K562 (cell line): ENCODE measurements around the gene NPAS3. TPM values are rescaled to one million over a fixed set of nuclear protein-coding genes. Genes with fewer than 3 reads are reported as not detected.

ENCODE experiments used
- ATAC-seq: fragments of 200-7000 bp; cut with Tn5 transposase; 3 replicates; pipeline ENCODE4 v1.9.1; 2020; ENCODE audit warnings: moderate library complexity
- BruUV-seq: library from RNA; stranded (reverse); fragments of 400-500 nt; replicated peaks from 2 replicates; lab custom pipeline; 2021; lab: Mats Ljungman, UMichigan
- CTCF ChIA-PET: fragments of 300-600 bp; formaldehyde crosslinking; extraction: SDS; loops from one replicate; lab custom pipeline; 2021; ENCODE audit warnings: low intra/inter-chr PET ratio; lab: Yijun Ruan, JAX
- POLR2A ChIA-PET: fragments of 300-600, 350-650 bp; sonication (Branson Sonifier 250); formaldehyde crosslinking; extraction: SDS; loops from one replicate; lab custom pipeline; 2021; ENCODE audit warnings: antibody characterized with exemption, inconsistent platforms; lab: Yijun Ruan, JAX
- DNase-seq, 4 experiments: peaks; one replicate each; pipeline versions ENCODE4 v3.0.0 to v3.0.0-alpha.2; 2011 to 2018; ENCODE audit warnings: low spot score in 3 of 4, mixed read lengths in 3 of 4; ENCODE audit errors: extremely low read depth in 1 of 4
- FAIRE-seq: peaks from 2 replicates; lab custom pipeline; 2011; peaks lifted over from hg19 to GRCh38; lab: Jason Lieb, UNC
- H2AFZ ChIP-seq: 2 replicates; pipeline ENCODE4 v1.6.0; 2011; ENCODE audit warnings: low read depth, low read length, control low read depth, inconsistent platforms
- H3K27ac ChIP-seq: fragments of 200-600 bp; 3 replicates; pipeline ENCODE4 v1.8.0; 2011; ENCODE audit warnings: low read depth, mild to moderate bottlenecking, control low read depth, inconsistent platforms, low read length, moderate library complexity, mixed read lengths; ENCODE audit errors: extremely low read depth
- H3K27me3 ChIP-seq, 2 experiments: fragments of 300-600 bp in 1 of 2; 2 replicates in 1 of 2; 3 replicates in 1 of 2; pipeline versions ENCODE4 v1.6.0 to v1.8.0; 2011; ENCODE audit warnings: inconsistent platforms in 2 of 2, low read length in 2 of 2, mild to moderate bottlenecking in 1 of 2, mixed read lengths in 1 of 2, moderate library complexity in 1 of 2; ENCODE audit not compliant: control insufficient read depth in 2 of 2, insufficient read depth in 2 of 2
- H3K36me3 ChIP-seq: fragments of 300-600 bp; 3 replicates; pipeline ENCODE4 v1.8.0; 2011; ENCODE audit warnings: mild to moderate bottlenecking, low read length, inconsistent platforms; ENCODE audit not compliant: control insufficient read depth, insufficient read depth
- H3K4me1 ChIP-seq, 2 experiments: fragments of 200-600 bp in 1 of 2; replicated peaks in 1 of 2; 2 replicates in 1 of 2; 3 replicates in 1 of 2; pipeline versions ENCODE4 v1.5.1 to v1.8.0; 2011; ENCODE audit warnings: inconsistent platforms in 2 of 2, low read length in 2 of 2, mild to moderate bottlenecking in 1 of 2, mixed read lengths in 1 of 2, moderate library complexity in 1 of 2; ENCODE audit not compliant: control insufficient read depth in 2 of 2, insufficient read depth in 2 of 2
- H3K4me2 ChIP-seq: 2 replicates; pipeline ENCODE4 v1.6.1; 2011; ENCODE audit warnings: low read length, control low read depth, inconsistent platforms, mixed read lengths; ENCODE audit not compliant: insufficient read depth
- H3K4me3 ChIP-seq: fragments of 200-600 bp; sonication (generic), shearing (Covaris generic); 2 replicates; pipeline ENCODE4 v1.5.1; 2016; ENCODE audit warnings: control low read depth, inconsistent platforms
- H3K79me2 ChIP-seq: fragments of 200-600 bp; 3 replicates; pipeline ENCODE4 v1.8.0; 2011; ENCODE audit warnings: low read length, inconsistent platforms; ENCODE audit not compliant: control insufficient read depth, insufficient read depth
- H3K9ac ChIP-seq, 2 experiments: 2 replicates each; pipeline versions ENCODE4 v1.6.0 to v1.6.1; 2011; ENCODE audit warnings: low read depth in 2 of 2, low read length in 2 of 2, control low read depth in 1 of 2, inconsistent platforms in 1 of 2, mild to moderate bottlenecking in 1 of 2, mixed read lengths in 1 of 2; ENCODE audit not compliant: insufficient read depth in 1 of 2
- H3K9me1 ChIP-seq: one replicate; pipeline ENCODE4 v1.6.0; 2011; ENCODE audit warnings: inconsistent platforms, mild to moderate bottlenecking, low read length, moderate library complexity; ENCODE audit not compliant: control insufficient read depth, insufficient read depth
- H3K9me3 ChIP-seq: replicated peaks from 2 replicates; pipeline ENCODE4 v1.5.1; 2011; ENCODE audit warnings: low read depth, low read length, inconsistent platforms; ENCODE audit not compliant: control insufficient read depth, insufficient read depth
- H4K20me1 ChIP-seq: replicated peaks from 2 replicates; pipeline ENCODE4 v1.6.1; 2011; ENCODE audit warnings: low read length, inconsistent platforms, mixed read lengths; ENCODE audit not compliant: control insufficient read depth, insufficient read depth
- BRD4 ChIP-seq: fragments of 200-600 bp; sonication (generic); IDR thresholded peaks from 2 replicates; pipeline ENCODE4 v1.6.1; 2017; ENCODE audit warnings: inconsistent platforms
- CBFA2T3 ChIP-seq: fragments of 450-650 bp; IDR thresholded peaks from 2 replicates; pipeline ENCODE4 v1.6.1; 2017
- ETV5 ChIP-seq: sonication (generic); formaldehyde crosslinking; IDR thresholded peaks from 2 replicates; pipeline ENCODE4 v1.4.0; 2020; ENCODE audit warnings: low read depth, mild to moderate bottlenecking, missing genetic modification reagents
- FOXK1 ChIP-seq: sonication (generic); formaldehyde crosslinking; IDR thresholded peaks from 2 replicates; pipeline ENCODE4 v1.8.0; 2022; ENCODE audit warnings: missing genetic modification reagents, mild to moderate bottlenecking, borderline replicate concordance
- FOXP1 ChIP-seq: sonication (generic); formaldehyde crosslinking; IDR thresholded peaks from 2 replicates; pipeline ENCODE4 v1.8.0; 2022; ENCODE audit warnings: mild to moderate bottlenecking, missing genetic modification reagents
- HLTF ChIP-seq: fragments of 450-650 bp; IDR thresholded peaks from 2 replicates; pipeline ENCODE4 v1.6.1; 2016
- HOXB6 ChIP-seq: fragments of 250-450 bp; sonication (Bioruptor Pico); IDR thresholded peaks from 2 replicates; pipeline ENCODE4 v1.5.1; 2022; ENCODE audit warnings: mild to moderate bottlenecking, borderline replicate concordance
- KLF16 ChIP-seq: IDR thresholded peaks from 2 replicates; pipeline ENCODE4 v1.6.1; 2016; ENCODE audit warnings: antibody characterized with exemption
- KLF6 ChIP-seq: fragments of 250-450 bp; sonication (Bioruptor Pico); IDR thresholded peaks from 2 replicates; pipeline ENCODE4 v1.4.0; 2020; ENCODE audit warnings: mild to moderate bottlenecking, moderate library complexity, borderline replicate concordance
- LARP7 ChIP-seq: fragments of 450-650 bp; IDR thresholded peaks from 2 replicates; pipeline ENCODE4 v1.6.1; 2016
- MCM5 ChIP-seq: fragments of 450-650 bp; IDR thresholded peaks from 2 replicates; pipeline ENCODE4 v1.6.1; 2016; ENCODE audit warnings: low read depth
- MLX ChIP-seq, 2 experiments: fragments of 450-650 bp in 1 of 2; sonication (generic) in 1 of 2; formaldehyde crosslinking; conservative IDR thresholded peaks; 2 replicates each; pipeline versions ENCODE4 v1.4.0 to v1.8.1; 2020 to 2022; ENCODE audit warnings: mild to moderate bottlenecking in 1 of 2, missing genetic modification reagents in 1 of 2
- SRF ChIP-seq, 2 experiments: fragments of 250-450, 450-650 bp in 1 of 2; sonication (Bioruptor Pico) in 1 of 2; sonication (generic) in 1 of 2; formaldehyde crosslinking; IDR thresholded peaks; 2 replicates each; pipeline versions ENCODE4 v1.5.0 to v1.5.1; 2020 to 2022; ENCODE audit warnings: mild to moderate bottlenecking in 1 of 2, missing genetic modification reagents in 1 of 2
- TAL1 ChIP-seq: fragments of 450-650 bp; IDR thresholded peaks from 2 replicates; pipeline ENCODE4 v1.6.1; 2016; ENCODE audit warnings: mild to moderate bottlenecking
- TCF15 ChIP-seq: fragments of 250-450 bp; sonication (Bioruptor Pico); IDR thresholded peaks from 2 replicates; pipeline ENCODE4 v1.8.0; 2022; ENCODE audit warnings: moderate library complexity, mild to moderate bottlenecking, inconsistent platforms
- XRCC3 ChIP-seq: fragments of 450-650 bp; IDR thresholded peaks from 2 replicates; pipeline ENCODE4 v1.6.1; 2017; ENCODE audit warnings: mild to moderate bottlenecking, moderate library complexity
- YY1 ChIP-seq, 3 experiments: IDR thresholded peaks; 2 replicates each; pipeline ENCODE4 v1.6.1; 2011; ENCODE audit warnings: low read length in 2 of 3, mild to moderate bottlenecking in 2 of 3, moderate library complexity in 2 of 3, borderline replicate concordance in 1 of 3, control low read depth in 1 of 3, low read depth in 1 of 3; ENCODE audit not compliant: insufficient read depth in 3 of 3, insufficient replicate concordance in 2 of 3, control insufficient read depth in 1 of 3, insufficient read length in 1 of 3; ENCODE audit errors: extremely low read depth in 1 of 3
- ZNF165 ChIP-seq: fragments of 250-450 bp; sonication (Bioruptor Pico); IDR thresholded peaks from 2 replicates; pipeline ENCODE4 v1.4.0; 2020; ENCODE audit warnings: borderline replicate concordance
- ZNF274 ChIP-seq: IDR thresholded peaks from 2 replicates; pipeline ENCODE4 v1.6.1; 2011; ENCODE audit warnings: low read depth, mild to moderate bottlenecking, low read length, moderate library complexity, borderline replicate concordance
- WGBS: fragments of 100-300 bp; shearing (Covaris generic); methylation state at CpG from one replicate; pipeline ENCODE4 v1.1.6; 2016; ENCODE audit warnings: low coverage, mixed read lengths; ENCODE audit not compliant: insufficient coverage; ENCODE audit errors: missing lambda C conversion rate; 5-methylcytosine and 5-hydroxymethylcytosine counted together
- in situ Hi-C: fragments of 300-500 bp; cut with MboI; formaldehyde crosslinking; loops from 4 replicates; pipeline ENCODE4 v1.15.0; 2018; ENCODE audit warnings: inconsistent platforms, mixed read lengths
- intact Hi-C: fragments of 100-400 bp; cut with micrococcal nuclease; formaldehyde crosslinking; loops from 2 replicates; pipeline ENCODE4 v1.14.2; 2022
- polyA plus RNA-seq, 8 experiments: library from polyadenylated mRNA; depleted of rRNA in 4 of 8; stranded (reverse) in 5 of 8; unstranded in 3 of 8; fragments of >200 nt; fragmentation: Nextera tagmentation in 2 of 8; fragmentation: Illumina TruSeq in 1 of 8; extraction: Ambion mirVana in 2 of 8; extraction: Trizol in 1 of 8; gene quantifications; 2 replicates each; pipeline versions ENCODE4 v1.2.1 to v1.2.3, GENCODE V29; 2011 to 2014; ENCODE audit warnings: inconsistent platforms in 1 of 8, missing spikeins in 1 of 8
- total RNA-seq, 7 experiments: library from RNA; depleted of rRNA in 6 of 7; stranded (reverse); fragments of >200 nt in 6 of 7; fragmentation: Illumina TruSeq in 2 of 7; extraction: Trizol in 2 of 7; gene quantifications; 2 replicates each; pipeline versions ENCODE4 v1.2.1 to v1.2.3, GENCODE V29; 2011 to 2021; ENCODE audit warnings: low replicate concordance in 1 of 7

The NPAS3 gene
- total and polyA plus RNA-seq, 9 of the 15 experiments (the other 6 are each of a cell fraction or from before 2014, with no cell fraction given), result 0.04 TPM; not detected in 8

GRCh38 chr14:33612197-33612505, 673.5 kb downstream of the NPAS3 start:
- WGBS, result 0% methylated on average over 5 of the region's 6 CpGs
- intact Hi-C loops, result no loop called here
- BruUV-seq, result no TSS peak

GRCh38 chr14:33617154-33617553, 678.5 kb downstream of the NPAS3 start:
- H3K4me3 ChIP-seq, result no peak overlapping the region
- H3K9me1 ChIP-seq, result no peaks in the 10 kb centered on the region
- in situ Hi-C loops, result no loop called here
- no peak overlapping the region for H3K4me2 ChIP-seq
- no TSS peak for BruUV-seq
- H4K20me1 ChIP-seq, result no peaks in the 10 kb centered on the region
- no peaks in the 10 kb centered on the region for H3K36me3 ChIP-seq
- no peak overlapping the region for H3K9ac ChIP-seq
- no peak for DNase-seq
- intact Hi-C loops, result no loop called here
- no peaks in the 10 kb centered on the region for H3K79me2 ChIP-seq
- 13% methylated on average over 3 of the region's 3 CpGs for WGBS
- ChIA-PET CTCF (no interaction called here), POLR2A (interaction anchor here (0.6 kb wide), 1 partner anchor 598 kb away, joined by 3 read pairs; no protein-coding TSS in a partner anchor)
- H3K9me3 ChIP-seq, result no peaks in the 10 kb centered on the region
- FAIRE-seq, result no peak
- H3K27me3 ChIP-seq, result no peaks in the 10 kb centered on the region; a peak in 1 of 5 replicates
- H3K4me1 ChIP-seq, result 0 out of 5 replicates have a peak, but pooled peaks cover 0 to 2% of the 10 kb centered on the region in 2 experiments
- H3K27ac ChIP-seq, result no peak overlapping the region
- no peak overlapping the region for H2AFZ ChIP-seq
- ATAC-seq, result no peak
- no peak for TF ChIP-seq TAL1
- TF ChIP-seq TCF15 (CRISPR knock-in tag), result no peak
- TF ChIP-seq HOXB6, result no peak
- TF ChIP-seq ZNF165 (CRISPR knock-in tag), result no peak
- TF ChIP-seq HLTF, result no peak
- TF ChIP-seq LARP7, result no peak
- no peak for TF ChIP-seq SRF (CRISPR knock-in tag; IDR thresholded peaks at IDR 0.05)
- TF ChIP-seq MLX (CRISPR knock-in tag; conservative IDR thresholded peaks at IDR 0.05), result no peak
- TF ChIP-seq ZNF274, result no peak
- TF ChIP-seq BRD4, result no peak
- no peak for TF ChIP-seq MCM5
- TF ChIP-seq KLF6 (CRISPR knock-in tag), result no peak
- TF ChIP-seq ETV5 (CRISPR knock-in tag), result no peak
- TF ChIP-seq XRCC3, result no peak
- no peak for TF ChIP-seq KLF16
- no peak for TF ChIP-seq FOXK1
- no peak for TF ChIP-seq FOXP1 (CRISPR knock-in tag)

More at GRCh38 chr14:33612197-33612505, 673.5 kb downstream of the NPAS3 start:
- ATAC-seq, result no peak
- Histone ChIP-seq H2AFZ (no peak overlapping the region), H3K27ac (no peak overlapping the region), H3K9ac (no peak overlapping the region), H3K9me1 (no peaks in the 10 kb centered on the region), H4K20me1 (no peaks in the 10 kb centered on the region), H3K9me3 (no peaks in the 10 kb centered on the region), H3K79me2 (no peaks in the 10 kb centered on the region), H3K4me1 (no peaks in the 10 kb centered on the region), H3K36me3 (no peaks in the 10 kb centered on the region), H3K27me3 (no peaks in the 10 kb centered on the region; a peak in 1 of 5 replicates), H3K4me2 (no peak overlapping the region), H3K4me3 (no peak overlapping the region)
- ChIA-PET POLR2A (interaction anchor here (1.1 kb wide), 1 partner anchor 252 kb away, joined by 5 read pairs; no protein-coding TSS in a partner anchor), CTCF (no interaction called here)
- no peak for FAIRE-seq
- peak in 1 of 4 experiments; percentile 5 for DNase-seq
- in situ Hi-C loops, result no loop called here
- TF ChIP-seq CBFA2T3 (0 out of 2 replicates have a peak, but pooled peaks have one; percentile 13), YY1 (IDR thresholded peaks at IDR 0.05; ENCODE audit: borderline replicate concordance in 1 of 3, control insufficient read depth in 1 of 3, extremely low read depth in 1 of 3, insufficient read depth in 3 of 3, insufficient read length in 1 of 3, insufficient replicate concordance in 2 of 3, low read depth in 1 of 3, low read length in 2 of 3) (no peak)
